HepG2 (cell line): ENCODE results near the gene ELL. TPM values are rescaled to one million over a fixed set of nuclear protein-coding genes. Genes with fewer than 3 reads are reported as not detected.

Experiments
- ATAC-seq: fragments of 200-7000 bp; cut with Tn5 transposase; 3 replicates; pipeline ENCODE4 v1.9.1; 2020; ENCODE audit warnings: mild to moderate bottlenecking, moderate library complexity
- BruUV-seq: library from RNA; stranded (reverse); fragments of 400-500 nt; replicated peaks from 2 replicates; lab custom pipeline; 2021; lab: Mats Ljungman, UMichigan
- CTCF ChIA-PET: fragments of 300-600 bp; formaldehyde crosslinking; extraction: SDS; loops from one replicate; lab custom pipeline; 2021; ENCODE audit warnings: low total read pairs, inconsistent platforms, low intra/inter-chr PET ratio; lab: Yijun Ruan, JAX
- POLR2A ChIA-PET: fragments of 350-600 bp; sonication (Branson Sonifier 250); formaldehyde crosslinking; loops from one replicate; lab custom pipeline; 2020; ENCODE audit warnings: antibody characterized with exemption, inconsistent platforms; lab: Yijun Ruan, JAX
- DNase-seq: peaks from one replicate; pipeline ENCODE4 v3.0.0-alpha.2; 2015; ENCODE audit warnings: low spot score
- FAIRE-seq: peaks from 3 replicates; lab custom pipeline; 2011; peaks lifted over from hg19 to GRCh38; lab: Jason Lieb, UNC
- H2AFZ ChIP-seq: one replicate; pipeline ENCODE4 v1.6.1; 2011; ENCODE audit warnings: low read length, inconsistent platforms
- H3K27ac ChIP-seq: fragments of 300-600 bp; 3 replicates; pipeline ENCODE4 v1.8.0; 2011; ENCODE audit warnings: mixed run types, mild to moderate bottlenecking, mixed read lengths, low read length, inconsistent platforms; ENCODE audit not compliant: insufficient read depth; ENCODE audit errors: extremely low read length
- H3K27me3 ChIP-seq, 2 experiments: fragments of 200-600 bp in 1 of 2; 2 replicates in 1 of 2; 3 replicates in 1 of 2; pipeline versions ENCODE4 v1.6.0 to v1.8.0; 2011; ENCODE audit warnings: low read length in 2 of 2, mild to moderate bottlenecking in 2 of 2, moderate library complexity in 2 of 2, inconsistent platforms in 1 of 2; ENCODE audit not compliant: insufficient read depth in 2 of 2, control insufficient read depth in 1 of 2
- H3K36me3 ChIP-seq, 2 experiments: fragments of 200-600 bp in 1 of 2; replicated peaks in 1 of 2; 2 replicates in 1 of 2; 3 replicates in 1 of 2; pipeline versions ENCODE4 v1.5.1 to v1.8.0; 2011; ENCODE audit warnings: low read length in 2 of 2, inconsistent platforms in 1 of 2; ENCODE audit not compliant: insufficient read depth in 2 of 2, control insufficient read depth in 1 of 2
- H3K4me1 ChIP-seq: 2 replicates; pipeline ENCODE4 v1.5.1; 2012; ENCODE audit warnings: low read length, inconsistent platforms; ENCODE audit not compliant: insufficient read depth
- H3K4me2 ChIP-seq: 2 replicates; pipeline ENCODE4 v1.6.0; 2011; ENCODE audit warnings: low read depth, low read length, inconsistent platforms
- H3K4me3 ChIP-seq, 3 experiments: fragments of 200-600 bp in 1 of 3; sonication (generic), shearing (Covaris generic) in 1 of 3; replicated peaks in 1 of 3; 2 replicates each; pipeline ENCODE4 v1.5.1; 2011 to 2016; ENCODE audit warnings: low read length in 3 of 3, inconsistent platforms in 2 of 3, low read depth in 2 of 3, mild to moderate bottlenecking in 2 of 3, control low read depth in 1 of 3, mixed read lengths in 1 of 3; ENCODE audit not compliant: insufficient read depth in 1 of 3
- H3K79me2 ChIP-seq: one replicate; pipeline ENCODE4 v1.6.1; 2011; ENCODE audit warnings: low read length, inconsistent platforms; ENCODE audit not compliant: insufficient read depth
- H3K9ac ChIP-seq: 2 replicates; pipeline ENCODE4 v1.6.0; 2011; ENCODE audit warnings: mild to moderate bottlenecking, low read depth, low read length, inconsistent platforms; ENCODE audit not compliant: insufficient read depth
- H3K9me3 ChIP-seq: 2 replicates; pipeline ENCODE4 v1.5.1; 2012; ENCODE audit warnings: mild to moderate bottlenecking, low read length
- H4K20me1 ChIP-seq: 2 replicates; pipeline ENCODE4 v1.6.0; 2011; ENCODE audit warnings: inconsistent platforms, mild to moderate bottlenecking, low read length, moderate library complexity; ENCODE audit not compliant: insufficient read depth
- AGO1 ChIP-seq: fragments of 200-400 bp; formaldehyde crosslinking; IDR thresholded peaks from 2 replicates; pipeline ENCODE4 v1.6.1; 2017; ENCODE audit warnings: mild to moderate bottlenecking, low read depth, low read length, moderate library complexity; ENCODE audit not compliant: poor library complexity, severe bottlenecking
- DR1 ChIP-seq: sonication (generic); formaldehyde crosslinking; IDR thresholded peaks from 2 replicates; pipeline ENCODE4 v1.8.0; 2021; ENCODE audit warnings: mild to moderate bottlenecking, missing genetic modification reagents, inconsistent platforms
- GRHL1 ChIP-seq: sonication (generic); formaldehyde crosslinking; conservative IDR thresholded peaks from 2 replicates; pipeline ENCODE4 v1.8.0; 2022; ENCODE audit warnings: missing genetic modification reagents
- HDAC1 ChIP-seq: sonication (generic); formaldehyde crosslinking; IDR thresholded peaks from 2 replicates; pipeline ENCODE4 v1.5.1; 2020; ENCODE audit warnings: mild to moderate bottlenecking, missing genetic modification reagents
- IRF9 ChIP-seq: sonication (generic); formaldehyde crosslinking; IDR thresholded peaks from 2 replicates; pipeline ENCODE4 v1.8.0; 2022; ENCODE audit warnings: missing genetic modification reagents, mild to moderate bottlenecking, borderline replicate concordance
- MAF1 ChIP-seq: sonication (generic); formaldehyde crosslinking; IDR thresholded peaks from 2 replicates; pipeline ENCODE4 v1.5.0; 2020; ENCODE audit warnings: missing genetic modification reagents, borderline replicate concordance
- MXD1 ChIP-seq: sonication (generic); formaldehyde crosslinking; IDR thresholded peaks from 2 replicates; pipeline ENCODE4 v1.4.0; 2020; ENCODE audit warnings: mild to moderate bottlenecking, missing genetic modification reagents
- USF2 ChIP-seq, 2 experiments: sonication (generic) in 1 of 2; formaldehyde crosslinking in 1 of 2; IDR thresholded peaks; 2 replicates each; pipeline versions ENCODE4 v1.5.1 to v1.6.1; 2011 to 2020; ENCODE audit warnings: borderline replicate concordance in 1 of 2, low read depth in 1 of 2, low read length in 1 of 2, mild to moderate bottlenecking in 1 of 2, missing genetic modification reagents in 1 of 2, moderate library complexity in 1 of 2
- ZFP36L1 ChIP-seq: sonication (generic); formaldehyde crosslinking; IDR thresholded peaks from 2 replicates; pipeline ENCODE4 v1.8.0; 2022; ENCODE audit warnings: mild to moderate bottlenecking, missing genetic modification reagents, moderate library complexity
- ZNF138 ChIP-seq: sonication (generic); formaldehyde crosslinking; IDR thresholded peaks from 2 replicates; pipeline ENCODE4 v1.5.0; 2020; ENCODE audit warnings: mild to moderate bottlenecking, low read depth, missing genetic modification reagents
- ZNF33A ChIP-seq: sonication (generic); formaldehyde crosslinking; IDR thresholded peaks from 2 replicates; pipeline ENCODE4 v1.5.1; 2020; ENCODE audit warnings: missing genetic modification reagents, mild to moderate bottlenecking, moderate library complexity, borderline replicate concordance
- ZNF609 ChIP-seq: sonication (generic); formaldehyde crosslinking; IDR thresholded peaks from 2 replicates; pipeline ENCODE4 v1.4.0; 2020; ENCODE audit warnings: mild to moderate bottlenecking, missing genetic modification reagents, borderline replicate concordance
- ZNF850 ChIP-seq: sonication (generic); formaldehyde crosslinking; conservative IDR thresholded peaks from 2 replicates; pipeline ENCODE4 v1.9.0; 2021; ENCODE audit warnings: mild to moderate bottlenecking, missing genetic modification reagents
- WGBS: methylation state at CpG from one replicate; pipeline ENCODE4 v1.1.6; 2017; ENCODE audit warnings: low lambda C conversion rate; 5-methylcytosine and 5-hydroxymethylcytosine counted together
- in situ Hi-C: cut with HindIII; loops from 2 replicates; pipeline ENCODE4 v1.10.0; 2017; ENCODE audit warnings: low pct_unique_long_range_greater_than_20kb; ENCODE audit not compliant: extremely low pct_ligation_motif_present
- intact Hi-C: fragments of 100-400 bp; cut with micrococcal nuclease; formaldehyde crosslinking; loops from one replicate; pipeline ENCODE4 v1.10.0; 2022; ENCODE audit not compliant: unreplicated experiment
- polyA plus RNA-seq, 8 experiments: library from polyadenylated mRNA; depleted of rRNA in 3 of 8; stranded (reverse) in 7 of 8; unstranded in 1 of 8; fragments of >200 nt; fragmentation: Illumina TruSeq in 4 of 8; extraction: Trizol in 4 of 8; gene quantifications; 2 replicates each; pipeline versions ENCODE4 v1.2.1 to v1.2.3, GENCODE V29; 2011 to 2016; ENCODE audit warnings: low read depth in 4 of 8, missing spikeins in 1 of 8, mixed read lengths in 1 of 8; ENCODE audit not compliant: insufficient read depth in 1 of 8
- total RNA-seq, 5 experiments: library from RNA; depleted of rRNA; stranded (reverse); fragments of >200 nt; fragmentation: Illumina TruSeq; extraction: Trizol; gene quantifications; 2 replicates each; pipeline ENCODE4 v1.2.3, GENCODE V29; 2016; ENCODE audit warnings: low read depth in 1 of 5

The ELL gene
- total and polyA plus RNA-seq, 2 of the 13 experiments (the other 11 are each of a cell fraction or from before 2014, with no cell fraction given), result 3.7 to 5.4 TPM

- Histone ChIP-seq H3K27ac (no peak overlapping the region), H3K9ac (no peak overlapping the region), H4K20me1 (peaks cover 9% of the 10 kb centered on the region; the same call in 1 of the 2 replicates), H3K9me3 (no peaks in the 10 kb centered on the region), H3K27me3 (no peaks in the 10 kb centered on the region), H2AFZ (no peak overlapping the region), H3K4me2 (no peak overlapping the region), H3K4me1 (peaks cover 45% of the 10 kb centered on the region), H3K36me3 (peaks cover 24 to 41% of the 10 kb centered on the region in 2 experiments; a peak in 4 of 5 replicates), H3K4me3 (no peak overlapping the region), H3K79me2 (no peaks in the 10 kb centered on the region)
- ATAC-seq (no peak), FAIRE-seq (no peak), DNase-seq (no peak)
- CTCF ChIA-PET, result no interaction called here
- intact Hi-C loops (no loop called here), in situ Hi-C loops (no loop called here)
- POLR2A ChIA-PET, result no interaction called here
- BruUV-seq, result no TSS peak
- WGBS, result 98% methylated on average over 12 of the region's 12 CpGs
- TF ChIP-seq HDAC1 (CRISPR knock-in tag) (no peak), ZNF850 (CRISPR knock-in tag) (no peak), ZNF33A (CRISPR knock-in tag) (no peak), ZFP36L1 (no peak), MAF1 (CRISPR knock-in tag) (no peak), GRHL1 (CRISPR knock-in tag) (no peak), MXD1 (CRISPR knock-in tag) (no peak), USF2 (IDR thresholded peaks at IDR 0.05; ENCODE audit: low read depth, low read length) (no peak), USF2 (CRISPR knock-in tag; IDR thresholded peaks at IDR 0.05; ENCODE audit: borderline replicate concordance) (no peak), IRF9 (CRISPR knock-in tag) (no peak), DR1 (no peak), AGO1 (no peak), ZNF609 (CRISPR knock-in tag) (no peak), ZNF138 (CRISPR knock-in tag) (no peak)
These were observed 78.9 kb downstream of the ELL start for GRCh38 chr19:18442941-18443340.
